PFSK-1 (cell line): Measurements from ENCODE around the gene UTP18.

ENCODE experiments used
- FOXP2 ChIP-seq: optimal IDR thresholded peaks from 2 replicates; pipeline ENCODE3; 2011; ENCODE audit warnings: borderline replicate concordance, control low read depth, inconsistent platforms; ENCODE audit not compliant: insufficient read depth; ENCODE audit errors: extremely low read length, extremely low read depth
- POLR2AphosphoS5 ChIP-seq: IDR thresholded peaks from 2 replicates; pipeline ENCODE4 v1.6.1; 2012; ENCODE audit warnings: low read depth, mild to moderate bottlenecking, control low read depth, low read length, moderate library complexity
- REST ChIP-seq, 2 experiments: IDR thresholded peaks; 2 replicates each; pipeline versions ENCODE4 v1.6.1 to v1.8.0; 2011 to 2012; ENCODE audit warnings: low read depth in 2 of 2, low read length in 2 of 2, control low read depth in 1 of 2, inconsistent platforms in 1 of 2, mild to moderate bottlenecking in 1 of 2, moderate library complexity in 1 of 2; ENCODE audit not compliant: insufficient read depth in 1 of 2
- SIN3A ChIP-seq: IDR thresholded peaks from 2 replicates; pipeline ENCODE4 v1.6.1; 2012; ENCODE audit warnings: mild to moderate bottlenecking, low read length, moderate library complexity, borderline replicate concordance; ENCODE audit not compliant: insufficient read depth
- TAF1 ChIP-seq: IDR thresholded peaks from 2 replicates; pipeline ENCODE4 v1.6.1; 2012; ENCODE audit warnings: low read length, control low read depth, borderline replicate concordance; ENCODE audit not compliant: insufficient read depth

UTP18 gene

GRCh38 chr17:51250314-51250840 is 10.0 kb upstream of the UTP18 start:
- no peak for TF ChIP-seq REST (IDR thresholded peaks at IDR 0.05; ENCODE audit: insufficient read depth in 1 of 2, low read depth in 2 of 2, low read length in 2 of 2)
- TF ChIP-seq FOXP2, result no peak
- TF ChIP-seq SIN3A, result no peak
- TF ChIP-seq POLR2AphosphoS5, result no peak
- no peak for TF ChIP-seq TAF1

GRCh38 chr17:51251010-51251409 is 9.3 kb upstream of the UTP18 start:
- TF ChIP-seq POLR2AphosphoS5 (no peak), SIN3A (no peak)

GRCh38 chr17:51255673-51256072 is 4.7 kb upstream of the UTP18 start:
- TF ChIP-seq SIN3A (no peak), REST (IDR thresholded peaks at IDR 0.05; ENCODE audit: insufficient read depth in 1 of 2, low read depth in 2 of 2, low read length in 2 of 2) (no peak), POLR2AphosphoS5 (no peak), FOXP2 (no peak)

DNA sequence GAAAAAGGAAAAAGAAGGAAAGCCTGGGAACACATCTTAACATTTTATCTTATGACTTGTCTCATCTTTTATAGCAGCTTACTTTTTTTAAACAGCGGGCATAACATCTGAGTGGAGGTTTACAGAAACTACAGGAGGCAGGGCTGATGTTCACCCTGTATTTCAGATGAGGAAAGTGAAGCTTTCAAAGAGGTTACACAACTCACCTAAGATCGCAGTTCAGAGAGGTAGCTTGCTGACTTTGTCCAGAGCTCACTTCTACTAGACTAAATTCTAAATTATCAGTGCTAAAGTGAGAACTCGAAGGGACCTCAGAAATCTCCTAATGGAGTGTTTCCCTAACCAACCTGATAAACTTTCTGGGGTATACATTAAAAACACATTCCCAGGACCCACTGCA is 4.2 kb upstream of the UTP18 start:
- no peak for TF ChIP-seq FOXP2
- no peak for TF ChIP-seq POLR2AphosphoS5
- no peak for TF ChIP-seq TAF1
- TF ChIP-seq REST (IDR thresholded peaks at IDR 0.05; ENCODE audit: insufficient read depth in 1 of 2, low read depth in 2 of 2, low read length in 2 of 2), result no peak
- no peak for TF ChIP-seq SIN3A

- no peak for TF ChIP-seq POLR2AphosphoS5
Observed at GRCh38 chr17:51257150-51258081, 2.9 kb upstream of the UTP18 start.

- TF ChIP-seq SIN3A, result peak; percentile 99
- no peak for TF ChIP-seq FOXP2
Observed at GRCh38 chr17:51258756-51259563, 1.4 kb upstream of the UTP18 start.
